Vagina (tissue), 2 donors: ENCODE measurements around the gene NUBP2. TPM values are rescaled to one million over a fixed set of nuclear protein-coding genes. Genes with fewer than 3 reads are reported as not detected.

Experiments used
- DNase-seq, 2 donors: peaks; one replicate each; pipeline ENCODE4 v3.0.0-alpha.2; 2017; ENCODE audit errors: extremely low spot score in 2 of 2
- H3K27ac ChIP-seq: fragments of 200-600 bp; sonication (generic); one replicate; pipeline ENCODE4 v1.5.1; 2019
- H3K27me3 ChIP-seq: fragments of 200-600 bp; sonication (generic); one replicate; pipeline ENCODE4 v1.5.1; 2019
- H3K36me3 ChIP-seq, 2 donors: fragments of 200-600 bp; sonication (generic); one replicate each; pipeline ENCODE4 v1.5.1; 2017 to 2019
- H3K4me1 ChIP-seq: fragments of 200-600 bp; sonication (generic); one replicate; pipeline ENCODE4 v1.5.1; 2019
- H3K4me3 ChIP-seq, 2 donors: fragments of 200-600 bp; sonication (generic); 1 replicate in 1 of 2; 2 replicates in 1 of 2; pipeline ENCODE4 v1.5.1; 2016 to 2019
- H3K9me3 ChIP-seq: fragments of 200-600 bp; sonication (generic); one replicate; pipeline ENCODE4 v1.5.1; 2019
- CTCF ChIP-seq, 3 experiments: fragments of 450-650 bp in 2 of 3; fragments of 200-600 bp in 1 of 3; sonication (generic) in 1 of 3; IDR thresholded peaks; one replicate each; pipeline ENCODE4 v1.5.1; 2017 to 2019; ENCODE audit warnings: antibody characterized with exemption in 3 of 3, mild to moderate bottlenecking in 2 of 3, moderate library complexity in 2 of 3
- POLR2A ChIP-seq, 2 donors: fragments of 450-650 bp; IDR thresholded peaks; one replicate each; pipeline ENCODE4 v1.6.1; 2017; ENCODE audit warnings: antibody characterized with exemption in 2 of 2, mild to moderate bottlenecking in 2 of 2, moderate library complexity in 2 of 2
- POLR2AphosphoS5 ChIP-seq, 2 donors: sonication (generic); formaldehyde crosslinking; IDR thresholded peaks; one replicate each; pipeline ENCODE4 v1.9.0; 2017; ENCODE audit warnings: antibody characterized with exemption in 2 of 2, mild to moderate bottlenecking in 2 of 2, low read depth in 1 of 2; ENCODE audit not compliant: insufficient read depth in 1 of 2
- intact Hi-C: fragments of 100-400 bp; cut with DNase I; formaldehyde crosslinking; loops from one replicate; pipeline ENCODE4 v1.15.1; 2023
- total RNA-seq: library from RNA; depleted of rRNA; stranded (reverse); fragments of >200 nt; gene quantifications from one replicate; pipeline ENCODE4 v1.2.3, GENCODE V29; 2016

The NUBP2 gene
- total RNA-seq, 1 donor from 2014 or later: 40.8 TPM

DNA sequence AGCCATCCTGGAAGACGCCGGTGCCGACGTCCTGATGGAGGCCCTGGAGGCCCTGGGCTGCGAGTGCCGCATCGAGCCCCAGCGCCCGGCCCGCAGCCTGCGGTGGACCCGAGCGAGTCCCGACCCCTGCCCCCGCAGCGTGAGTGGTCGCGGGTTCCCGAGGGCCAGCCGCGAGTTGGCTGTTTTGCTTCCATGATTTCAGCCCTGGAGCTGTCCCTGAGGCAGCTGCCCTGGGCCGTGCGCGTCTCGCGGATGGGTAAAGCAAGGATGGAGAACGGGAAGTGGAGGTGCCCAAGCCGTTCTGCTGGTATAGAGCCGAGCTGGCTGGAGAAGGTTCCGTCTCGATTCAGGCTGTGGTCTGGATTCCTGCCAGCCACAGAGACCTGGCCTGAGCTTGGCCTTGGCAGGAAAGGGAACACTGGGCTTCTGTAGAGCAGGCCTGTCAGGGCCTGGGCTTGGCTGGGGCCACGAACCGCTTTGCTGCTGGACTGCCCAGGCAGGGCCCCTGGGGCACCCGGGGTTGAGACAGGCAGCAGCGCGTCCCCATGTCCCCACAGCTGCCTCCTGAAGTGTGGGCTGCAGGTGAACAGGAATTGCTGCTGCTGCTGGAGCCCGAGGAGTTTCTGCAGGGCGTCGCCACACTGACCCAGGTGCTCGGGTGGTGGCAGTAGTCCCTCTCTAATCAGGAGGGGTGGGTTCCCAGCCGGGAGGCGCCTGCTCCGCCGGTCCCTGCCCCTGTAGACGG is 8.9 kb upstream of the NUBP2 start:
- peak overlapping the region; percentile 90 for H3K27ac ChIP-seq
- H3K4me1 ChIP-seq: peaks cover 45% of the 10 kb centered on the region
- no peak for TF ChIP-seq POLR2A (IDR thresholded peaks at IDR 0.05)
- TF ChIP-seq CTCF (IDR thresholded peaks at IDR 0.05): no peak
- TF ChIP-seq POLR2AphosphoS5 (IDR thresholded peaks at IDR 0.05; ENCODE audit: insufficient read depth in 1 of 2, low read depth in 1 of 2): no peak
- H3K27me3 ChIP-seq: no peaks in the 10 kb centered on the region
- no peaks in the 10 kb centered on the region for H3K9me3 ChIP-seq
- intact Hi-C loops: loop anchor here (5.0 kb wide), 1 partner anchor 67 kb away; the partner anchor contains the start of gene MAPK8IP3
- no peak for DNase-seq
- peak overlapping the region; percentile 82 for H3K4me3 ChIP-seq
- peaks cover 0 to 25% of the 10 kb centered on the region in 2 donors for H3K36me3 ChIP-seq

GRCh38 chr16:1774448-1774780 is 8.3 kb upstream of the NUBP2 start:
- intact Hi-C loops: loop anchor here (5.0 kb wide), 1 partner anchor 67 kb away; the partner anchor contains the start of gene MAPK8IP3
- no peaks in the 10 kb centered on the region for H3K9me3 ChIP-seq
- no peaks in the 10 kb centered on the region for H3K27me3 ChIP-seq
- DNase-seq: no peak
- peaks cover 51% of the 10 kb centered on the region for H3K4me1 ChIP-seq
- TF ChIP-seq POLR2AphosphoS5 (IDR thresholded peaks at IDR 0.05; ENCODE audit: insufficient read depth in 1 of 2, low read depth in 1 of 2): no peak
- TF ChIP-seq CTCF (IDR thresholded peaks at IDR 0.05): no peak
- TF ChIP-seq POLR2A (IDR thresholded peaks at IDR 0.05): no peak
- H3K27ac ChIP-seq: no peak overlapping the region
- H3K36me3 ChIP-seq: peaks cover 0 to 30% of the 10 kb centered on the region in 2 donors
- peak overlapping the region; percentile 82 for H3K4me3 ChIP-seq

DNA sequence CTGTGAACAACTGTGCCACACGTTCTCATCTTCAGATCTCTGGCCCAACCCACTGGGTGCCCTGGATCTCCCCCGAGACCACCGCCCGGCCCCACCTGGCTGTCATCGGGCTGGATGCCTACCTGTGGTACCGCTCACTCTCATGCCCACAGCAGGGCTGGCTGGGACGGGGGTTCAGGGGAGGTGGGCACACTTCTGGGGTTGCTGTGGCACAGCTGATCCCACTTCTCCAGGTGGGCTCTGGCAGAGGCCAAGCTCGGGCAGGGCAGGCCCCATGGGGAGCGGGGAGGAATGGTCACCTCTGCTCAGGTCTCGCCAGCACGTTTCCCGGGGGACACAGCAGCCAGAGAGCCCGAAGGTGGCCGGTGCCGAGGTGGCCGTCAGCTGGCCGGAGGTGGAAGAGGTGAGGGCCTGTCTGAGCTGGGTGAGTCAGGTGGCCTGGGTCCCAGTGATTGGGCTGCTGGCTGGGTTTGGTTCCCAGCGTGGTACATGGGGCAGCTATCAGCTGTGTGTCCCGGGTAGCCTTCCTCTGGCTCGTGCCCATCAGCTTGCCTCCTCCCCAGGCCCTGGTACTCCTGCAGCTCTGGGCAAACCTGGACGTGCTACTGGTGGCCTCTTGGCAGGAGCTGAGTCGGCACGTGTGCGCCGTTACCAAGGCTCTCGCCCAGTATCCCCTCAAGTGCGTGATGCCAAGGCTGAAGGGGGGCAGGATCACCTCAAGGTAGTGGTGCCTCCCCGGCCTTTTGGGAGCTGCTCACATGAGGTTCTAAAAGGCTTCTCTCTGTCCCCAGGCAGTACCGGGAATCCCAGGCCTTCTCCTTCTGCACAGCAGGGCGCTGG is 7.5 kb upstream of the NUBP2 start:
- Histone ChIP-seq H3K4me3 (no peak overlapping the region), H3K4me1 (peaks cover 53% of the 10 kb centered on the region), H3K27ac (no peak overlapping the region), H3K36me3 (peaks cover 0 to 36% of the 10 kb centered on the region in 2 donors), H3K27me3 (no peaks in the 10 kb centered on the region), H3K9me3 (no peaks in the 10 kb centered on the region)
- no peak for DNase-seq
- TF ChIP-seq POLR2AphosphoS5 (IDR thresholded peaks at IDR 0.05; ENCODE audit: insufficient read depth in 1 of 2, low read depth in 1 of 2) (no peak), POLR2A (IDR thresholded peaks at IDR 0.05) (no peak), CTCF (IDR thresholded peaks at IDR 0.05) (no peak)
- intact Hi-C loops: no loop called here

GRCh38 chr16:1775846-1776671 is 6.7 kb upstream of the NUBP2 start:
- Histone ChIP-seq H3K27ac (no peak overlapping the region), H3K9me3 (no peaks in the 10 kb centered on the region), H3K4me3 (no peak overlapping the region), H3K27me3 (no peaks in the 10 kb centered on the region), H3K36me3 (peaks cover 0 to 38% of the 10 kb centered on the region in 2 donors), H3K4me1 (peaks cover 54% of the 10 kb centered on the region)
- no peak for DNase-seq
- TF ChIP-seq POLR2A (IDR thresholded peaks at IDR 0.05) (no peak), CTCF (IDR thresholded peaks at IDR 0.05) (no peak), POLR2AphosphoS5 (IDR thresholded peaks at IDR 0.05; ENCODE audit: insufficient read depth in 1 of 2, low read depth in 1 of 2) (no peak)
- intact Hi-C loops: no loop called here
